Erythroblast (primary cell): ENCODE measurements around the gene IRF5.

Experiments
- GATA1 ChIP-seq: IDR thresholded peaks from 2 replicates; pipeline ENCODE4 v1.6.1; 2011; ENCODE audit warnings: low read depth, mild to moderate bottlenecking, control low read depth, low read length, moderate library complexity
- POLR2A ChIP-seq: IDR thresholded peaks from 2 replicates; pipeline ENCODE4 v1.6.1; 2011; ENCODE audit warnings: mild to moderate bottlenecking, low read length

- TF ChIP-seq POLR2A, result no peak
- TF ChIP-seq GATA1, result no peak
These were observed 21.1 kb upstream of the IRF5 start for GRCh38 chr7:128916643-128916915.
